MV-4-11 (cell line): ENCODE data around the gene GCGR.
A peak's percentile ranks its signal among the peaks of the same experiment; 100 is the strongest.
"Not testable (repeated sequence)": the region's sequence is repeated elsewhere in the genome, so short reads cannot be mapped to it uniquely, and the experiment has no call there.

Source experiments
- DNase-seq: peaks from one replicate; lab custom pipeline; 2025; lab: John Stamatoyannopoulos, UW

GCGR gene

GRCh38 chr17:81832608-81833159 is 28.7 kb downstream of the GCGR start:
- DNase-seq, result no peak

- DNase-seq, result peak; percentile 86
These were observed 29.4 kb downstream of the GCGR start, which contains the start of gene MCRIP1 for GRCh38 chr17:81833160-81833920. TSS of gene MCRIP1 (minus strand) at chr17:81833291. CDS start at chr17:81824506, 8,785 bp downstream.

GRCh38 chr17:81833921-81834830 is 30.2 kb downstream of the GCGR start:
- peak; percentile 51 for DNase-seq

- peak; percentile 79 for DNase-seq
These were observed 30.9 kb downstream of the GCGR start, which contains the start of gene PPP1R27 for GRCh38 chr17:81834831-81835267. TSS of gene PPP1R27 (minus strand) at chr17:81835050. CDS start at chr17:81834953, 97 bp downstream.

GRCh38 chr17:81837641-81838040 is 33.7 kb downstream of the GCGR start:
- DNase-seq, result peak; percentile 99

- DNase-seq, result no peak
These were observed 34.9 kb downstream of the GCGR start for GRCh38 chr17:81838753-81839255.

GRCh38 chr17:81839301-81839700 is 35.4 kb downstream of the GCGR start:
- DNase-seq, result no peak

GRCh38 chr17:81840059-81840458 is 36.1 kb downstream of the GCGR start:
- not testable (repeated sequence) for DNase-seq

- DNase-seq, result peak; percentile 77
These were observed 37.2 kb downstream of the GCGR start for GRCh38 chr17:81840826-81841778.

- DNase-seq, result peak; percentile 48
These were observed 37.9 kb downstream of the GCGR start for GRCh38 chr17:81841866-81842265.

GRCh38 chr17:81842378-81842724 is 38.4 kb downstream of the GCGR start:
- no peak for DNase-seq

GRCh38 chr17:81842725-81843504 is 39.0 kb downstream of the GCGR start:
- peak; percentile 40 for DNase-seq

- DNase-seq, result no peak
These were observed 39.9 kb downstream of the GCGR start for GRCh38 chr17:81843713-81844326.

- no peak for DNase-seq
These were observed 40.4 kb downstream of the GCGR start for GRCh38 chr17:81844327-81844851.

GRCh38 chr17:81844887-81845286 is 40.9 kb downstream of the GCGR start:
- no peak for DNase-seq

GRCh38 chr17:81845361-81845760 is 41.4 kb downstream of the GCGR start:
- no peak for DNase-seq

- no peak for DNase-seq
These were observed 42.2 kb downstream of the GCGR start for GRCh38 chr17:81845881-81846742.
